ENCODE measurements around the gene SCT.

GRCh38 chr11:618856-619627 is 7.9 kb downstream of the SCT start:
- no peak for TF ChIP-seq CTCF (conservative IDR thresholded peaks at IDR 0.05 in 1 of 2, IDR thresholded peaks at IDR 0.05 in 1 of 2; ENCODE audit: low read depth in 1 of 2, low read length in 2 of 2)
- TF ChIP-seq EZH2 (IDR thresholded peaks at IDR 0.05; ENCODE audit: low read length, missing control alignments): no peak

Measured in fibroblast of lung (primary cell).